SU-DHL-6 (cell line): ENCODE measurements around the gene GZMB.

Experiments
- EZH2phosphoT487 ChIP-seq: fragments of 200-600 bp; sonication (generic), shearing (Covaris generic); conservative IDR thresholded peaks from 2 replicates; pipeline ENCODE4 v1.6.1; 2018; ENCODE audit warnings: mild to moderate bottlenecking, antibody characterized with exemption, low read length, moderate library complexity, mixed read lengths
- TF ChIP-seq, protein P1 (sequence below): fragments of 200-600 bp; sonication (generic); IDR thresholded peaks from one replicate; pipeline ENCODE4 v1.5.1; 2017; ENCODE audit warnings: antibody characterized with exemption, mild to moderate bottlenecking, low read length, moderate library complexity; ENCODE audit not compliant: insufficient read depth, poor library complexity, severe bottlenecking

DNA sequence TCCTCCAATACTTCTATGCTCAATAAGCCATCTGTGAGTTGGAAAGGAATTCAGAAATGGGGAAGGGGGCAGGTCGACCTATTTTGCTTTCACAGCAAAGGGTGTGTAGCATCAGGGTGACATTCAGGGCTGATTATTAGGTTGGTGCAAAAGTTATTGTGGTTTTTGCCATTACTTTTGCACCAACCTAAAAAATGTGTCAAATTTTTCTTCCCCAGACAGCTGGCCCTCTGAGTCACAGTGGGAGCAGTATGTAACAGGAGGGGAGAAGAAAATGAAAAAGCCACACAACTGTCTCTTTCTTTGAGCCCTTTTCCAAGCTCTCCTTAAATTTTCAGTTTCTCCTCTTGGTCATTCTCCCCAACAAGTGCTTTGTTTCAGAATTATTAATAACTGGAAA is 47.1 kb upstream of the GZMB start:
- TF ChIP-seq, protein P1, sequence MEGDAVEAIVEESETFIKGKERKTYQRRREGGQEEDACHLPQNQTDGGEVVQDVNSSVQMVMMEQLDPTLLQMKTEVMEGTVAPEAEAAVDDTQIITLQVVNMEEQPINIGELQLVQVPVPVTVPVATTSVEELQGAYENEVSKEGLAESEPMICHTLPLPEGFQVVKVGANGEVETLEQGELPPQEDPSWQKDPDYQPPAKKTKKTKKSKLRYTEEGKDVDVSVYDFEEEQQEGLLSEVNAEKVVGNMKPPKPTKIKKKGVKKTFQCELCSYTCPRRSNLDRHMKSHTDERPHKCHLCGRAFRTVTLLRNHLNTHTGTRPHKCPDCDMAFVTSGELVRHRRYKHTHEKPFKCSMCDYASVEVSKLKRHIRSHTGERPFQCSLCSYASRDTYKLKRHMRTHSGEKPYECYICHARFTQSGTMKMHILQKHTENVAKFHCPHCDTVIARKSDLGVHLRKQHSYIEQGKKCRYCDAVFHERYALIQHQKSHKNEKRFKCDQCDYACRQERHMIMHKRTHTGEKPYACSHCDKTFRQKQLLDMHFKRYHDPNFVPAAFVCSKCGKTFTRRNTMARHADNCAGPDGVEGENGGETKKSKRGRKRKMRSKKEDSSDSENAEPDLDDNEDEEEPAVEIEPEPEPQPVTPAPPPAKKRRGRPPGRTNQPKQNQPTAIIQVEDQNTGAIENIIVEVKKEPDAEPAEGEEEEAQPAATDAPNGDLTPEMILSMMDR, result no peak
- no peak for TF ChIP-seq EZH2phosphoT487
